Measurements from ENCODE around the gene CRYBB1.

The CRYBB1 gene

DNA sequence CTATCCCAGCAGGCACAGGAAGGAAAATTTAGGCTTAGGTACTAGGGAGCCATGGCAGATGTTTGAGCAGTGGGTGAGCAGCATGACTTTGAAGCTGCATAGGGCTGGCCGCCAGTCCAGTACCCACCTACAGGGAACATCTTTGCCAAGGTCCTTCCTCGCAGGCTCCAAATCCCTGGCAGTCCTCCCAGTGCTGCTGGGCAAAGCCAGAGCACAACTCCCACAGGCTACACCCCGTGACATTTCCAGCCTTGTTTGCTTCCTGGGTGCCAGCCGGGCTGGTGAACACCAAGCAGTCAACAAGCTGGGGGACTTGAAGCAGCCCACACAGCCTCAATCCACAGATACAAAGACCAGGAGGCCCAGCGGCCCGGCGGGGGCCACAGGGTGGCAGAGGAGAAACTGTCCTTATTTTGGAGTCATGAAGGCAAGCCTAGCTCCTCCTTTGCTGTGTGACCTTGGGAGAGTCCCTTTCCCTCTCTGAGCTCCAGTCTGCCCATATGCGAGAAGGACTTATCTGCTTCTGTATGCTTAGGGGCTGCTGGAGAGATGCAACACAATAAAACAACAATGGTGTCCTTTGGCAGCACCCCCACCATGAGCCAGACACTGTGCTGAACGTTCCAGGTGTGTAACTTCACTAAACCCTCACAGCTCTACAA lies 55.9 kb downstream of the CRYBB1 start:
- TF ChIP-seq, protein P1, sequence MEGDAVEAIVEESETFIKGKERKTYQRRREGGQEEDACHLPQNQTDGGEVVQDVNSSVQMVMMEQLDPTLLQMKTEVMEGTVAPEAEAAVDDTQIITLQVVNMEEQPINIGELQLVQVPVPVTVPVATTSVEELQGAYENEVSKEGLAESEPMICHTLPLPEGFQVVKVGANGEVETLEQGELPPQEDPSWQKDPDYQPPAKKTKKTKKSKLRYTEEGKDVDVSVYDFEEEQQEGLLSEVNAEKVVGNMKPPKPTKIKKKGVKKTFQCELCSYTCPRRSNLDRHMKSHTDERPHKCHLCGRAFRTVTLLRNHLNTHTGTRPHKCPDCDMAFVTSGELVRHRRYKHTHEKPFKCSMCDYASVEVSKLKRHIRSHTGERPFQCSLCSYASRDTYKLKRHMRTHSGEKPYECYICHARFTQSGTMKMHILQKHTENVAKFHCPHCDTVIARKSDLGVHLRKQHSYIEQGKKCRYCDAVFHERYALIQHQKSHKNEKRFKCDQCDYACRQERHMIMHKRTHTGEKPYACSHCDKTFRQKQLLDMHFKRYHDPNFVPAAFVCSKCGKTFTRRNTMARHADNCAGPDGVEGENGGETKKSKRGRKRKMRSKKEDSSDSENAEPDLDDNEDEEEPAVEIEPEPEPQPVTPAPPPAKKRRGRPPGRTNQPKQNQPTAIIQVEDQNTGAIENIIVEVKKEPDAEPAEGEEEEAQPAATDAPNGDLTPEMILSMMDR (IDR thresholded peaks at IDR 0.05; ENCODE audit: low read depth, low read length), result no peak

DNA sequence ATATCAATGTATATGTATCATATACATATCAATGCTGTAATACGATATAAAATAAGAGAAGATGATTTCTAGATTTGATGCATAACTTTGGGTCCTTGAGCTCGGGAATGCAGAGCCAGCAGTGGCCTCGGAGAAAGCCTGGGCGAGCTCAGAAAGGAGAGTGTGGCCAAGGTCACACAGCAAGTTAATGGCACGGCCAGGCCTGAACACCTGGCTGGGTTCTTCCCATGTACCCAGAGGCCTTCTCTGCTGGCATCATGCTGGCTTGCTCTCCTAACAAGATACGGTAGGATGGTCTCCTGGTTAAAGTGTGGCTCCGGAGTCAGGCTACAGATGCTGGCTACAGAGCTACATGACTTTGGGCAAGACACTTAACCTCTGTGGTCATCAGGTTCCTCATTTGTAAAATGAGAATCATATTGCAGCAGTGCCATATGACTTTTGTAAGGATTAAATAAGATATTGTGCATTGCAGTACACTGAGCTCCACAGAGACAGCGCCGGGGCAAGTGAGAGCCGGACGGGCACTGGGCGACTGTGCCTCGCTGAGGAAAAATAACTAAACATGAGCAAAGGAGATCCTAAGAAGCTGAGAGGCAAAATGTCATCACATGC lies 57.8 kb downstream of the CRYBB1 start:
- H3K4me3 ChIP-seq (ENCODE audit: low read depth, low read length), result no peak overlapping the region
- TF ChIP-seq, protein P1 (IDR thresholded peaks at IDR 0.05; ENCODE audit: low read depth, low read length), result no peak

More for the DNA sequence above, 55.9 kb downstream of the CRYBB1 start:
- no peak overlapping the region for H3K4me3 ChIP-seq (ENCODE audit: low read depth, low read length)

DNA sequence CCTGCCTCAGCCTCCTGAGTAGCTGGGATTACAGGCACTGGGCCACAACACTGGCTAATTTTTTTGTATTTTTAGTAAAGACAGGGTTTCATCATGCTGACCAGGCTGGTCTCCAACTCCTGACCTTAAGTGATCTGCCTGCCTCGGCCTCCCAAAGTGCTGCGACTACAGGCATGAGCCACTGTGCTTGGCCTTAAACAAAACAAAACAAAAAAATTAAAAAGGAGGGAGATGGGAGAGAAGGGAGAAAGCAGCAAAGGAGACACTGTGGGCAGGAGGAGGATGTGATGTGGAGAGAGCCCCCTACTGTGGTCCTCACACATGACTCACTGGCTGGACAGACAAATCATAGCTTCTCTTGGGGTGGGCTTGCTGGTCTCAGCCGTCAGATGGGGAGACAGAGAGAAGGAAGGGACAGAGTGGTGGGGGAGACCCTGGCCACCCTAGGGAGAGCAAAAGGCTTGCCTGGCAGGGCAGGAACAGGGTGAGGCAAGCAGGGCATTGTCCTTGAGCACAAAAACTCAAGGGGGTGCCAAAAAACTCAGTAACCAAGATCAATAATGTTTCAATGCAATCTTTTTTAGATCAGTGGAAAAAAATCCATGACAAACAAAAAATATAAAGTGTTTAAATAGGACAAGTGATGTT lies 59.5 kb downstream of the CRYBB1 start:
- TF ChIP-seq, protein P1 (IDR thresholded peaks at IDR 0.05; ENCODE audit: low read depth, low read length), result no peak
- H3K4me3 ChIP-seq (ENCODE audit: low read depth, low read length), result no peak overlapping the region

DNA sequence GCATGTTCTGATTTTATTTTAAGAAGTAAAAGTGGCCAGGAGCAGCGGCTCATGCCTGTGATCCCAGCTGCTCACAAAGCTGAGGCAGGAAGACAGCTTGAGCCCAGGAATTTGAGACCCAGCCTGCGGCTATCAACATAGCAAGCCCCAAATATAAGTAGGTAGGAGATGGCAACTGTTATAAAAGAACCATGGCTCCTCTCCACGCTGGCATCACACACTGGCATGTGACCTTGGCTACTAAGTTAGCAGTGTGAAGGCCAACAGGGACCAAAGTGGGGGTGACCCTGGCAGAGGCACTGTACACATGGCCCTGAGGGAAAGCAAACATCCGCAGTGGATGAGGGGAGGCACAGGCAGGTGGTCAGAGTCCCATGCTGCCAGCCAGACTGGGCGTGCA lies 60.9 kb downstream of the CRYBB1 start:
- TF ChIP-seq, protein P1 (IDR thresholded peaks at IDR 0.05; ENCODE audit: low read depth, low read length), result no peak
- H3K4me3 ChIP-seq (ENCODE audit: low read depth, low read length), result no peak overlapping the region

DNA sequence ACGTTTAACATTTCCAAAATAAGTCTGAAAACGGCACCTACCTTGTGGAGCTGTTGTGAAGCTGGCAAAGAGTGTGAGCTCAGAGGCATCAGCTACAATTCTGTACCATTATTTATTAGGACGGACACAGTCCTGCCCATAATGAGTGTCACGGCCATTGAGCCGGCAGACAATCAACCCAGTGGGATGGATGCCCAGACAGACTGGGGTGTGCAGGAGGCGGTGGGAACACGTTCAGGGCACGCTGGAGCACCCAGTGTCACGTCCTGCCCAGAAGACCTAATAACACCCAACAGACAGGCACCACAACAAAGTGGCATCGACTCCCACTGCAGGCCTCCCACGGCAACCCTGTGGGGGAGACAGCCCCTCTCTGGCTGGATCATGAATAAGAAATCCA lies 62.3 kb downstream of the CRYBB1 start:
- TF ChIP-seq, protein P1 (IDR thresholded peaks at IDR 0.05; ENCODE audit: low read depth, low read length), result no peak

DNA sequence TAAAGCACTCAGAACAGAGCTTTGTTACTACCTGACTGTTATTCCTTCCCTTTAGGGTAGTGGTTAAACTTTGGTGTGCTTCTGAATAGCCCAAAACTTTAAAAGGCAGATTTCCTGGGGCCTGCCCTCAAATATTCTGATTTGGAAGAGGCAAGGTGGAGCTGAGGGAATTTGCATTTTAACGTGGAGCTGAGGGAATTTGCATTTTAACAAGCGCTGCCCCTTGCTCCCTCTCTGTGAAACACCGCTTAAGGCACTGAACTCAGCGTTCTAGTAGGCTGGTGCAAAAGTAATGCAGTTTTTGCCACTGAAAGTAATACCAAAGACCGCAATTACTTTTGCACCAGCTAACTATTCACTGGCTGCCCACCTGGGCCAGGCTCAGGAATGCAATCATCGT lies 62.9 kb downstream of the CRYBB1 start:
- TF ChIP-seq, protein P1 (IDR thresholded peaks at IDR 0.05; ENCODE audit: low read depth, low read length), result no peak
- H3K4me3 ChIP-seq (ENCODE audit: low read depth, low read length), result no peak overlapping the region

More for the DNA sequence above, 62.3 kb downstream of the CRYBB1 start:
- H3K4me3 ChIP-seq (ENCODE audit: low read depth, low read length), result no peak overlapping the region

All from WI38 (cell line).